ENCODE measurements around the gene SLC16A8.
"Not testable (repeated sequence)": the region's sequence is repeated elsewhere in the genome, so short reads cannot be mapped to it uniquely, and the experiment has no call there.

SLC16A8 gene

GRCh38 chr22:38085501-38085900 lies 1.5 kb upstream of the SLC16A8 start:
- DNase-seq, result no peak

GRCh38 chr22:38085056-38085455 lies 1.1 kb upstream of the SLC16A8 start:
- DNase-seq, result no peak

- DNase-seq, result no peak
Measured at GRCh38 chr22:38082986-38083710, 836 bp downstream of the SLC16A8 start.

GRCh38 chr22:38081941-38082828 lies 1.8 kb downstream of the SLC16A8 start:
- no peak for DNase-seq

- DNase-seq, result no peak
Measured at GRCh38 chr22:38081636-38081940, 2.4 kb downstream of the SLC16A8 start.

GRCh38 chr22:38080850-38081635 lies 2.9 kb downstream of the SLC16A8 start:
- peak; percentile 45 for DNase-seq

GRCh38 chr22:38080474-38080849 lies 3.5 kb downstream of the SLC16A8 start:
- no peak for DNase-seq

- DNase-seq, result no peak
Measured at GRCh38 chr22:38079804-38080203, 4.2 kb downstream of the SLC16A8 start.

- not testable (repeated sequence) for DNase-seq
Measured at GRCh38 chr22:38079208-38079607, 4.8 kb downstream of the SLC16A8 start.

- DNase-seq, result no peak
Measured at GRCh38 chr22:38078046-38078840, 5.7 kb downstream of the SLC16A8 start.

GRCh38 chr22:38077595-38077994 lies 6.4 kb downstream of the SLC16A8 start:
- no peak for DNase-seq

- DNase-seq, result no peak
Measured at GRCh38 chr22:38077096-38077495, 6.9 kb downstream of the SLC16A8 start.

- DNase-seq, result no peak
Measured at GRCh38 chr22:38075961-38076360, 8.0 kb downstream of the SLC16A8 start.

GRCh38 chr22:38075105-38075825 lies 8.7 kb downstream of the SLC16A8 start:
- no peak for DNase-seq

- DNase-seq, result no peak
Measured at GRCh38 chr22:38074181-38075104, 9.5 kb downstream of the SLC16A8 start.

- DNase-seq, result no peak
Measured at GRCh38 chr22:38073150-38074130, 10.5 kb downstream of the SLC16A8 start.

GRCh38 chr22:38072322-38073149 lies 11.4 kb downstream of the SLC16A8 start:
- no peak for DNase-seq

Data from NCI-H1105 treated with DMSO at 0.1 percent for 48 hours (cell line).